D341Med (cell line): Measurements from ENCODE around the gene SLC7A4.
"Not testable (repeated sequence)": the region's sequence is repeated elsewhere in the genome, so short reads cannot be mapped to it uniquely, and the experiment has no call there.

Experiments used
- DNase-seq: peaks from one replicate; pipeline ENCODE4 v3.0.0; 2012; ENCODE audit warnings: low spot score

Gene SLC7A4

GRCh38 chr22:21020802-21021429, 11.4 kb downstream of the SLC7A4 start:
- DNase-seq, result peak; percentile 76

- no peak for DNase-seq
These were observed 14.0 kb downstream of the SLC7A4 start for GRCh38 chr22:21018314-21018713.

- DNase-seq, result no peak
These were observed 15.5 kb downstream of the SLC7A4 start for GRCh38 chr22:21016644-21017420.

GRCh38 chr22:21015466-21016006, 16.8 kb downstream of the SLC7A4 start:
- no peak for DNase-seq

- no peak for DNase-seq
These were observed 17.5 kb downstream of the SLC7A4 start, which contains the start of gene P2RX6 for GRCh38 chr22:21014726-21015465. TSS of gene P2RX6 (plus strand) at chr22:21015165. CDS start at chr22:21015175, 10 bp downstream.

- peak; percentile 98 for DNase-seq
These were observed 18.1 kb downstream of the SLC7A4 start for GRCh38 chr22:21014202-21014725.

- no peak for DNase-seq
These were observed 18.6 kb downstream of the SLC7A4 start for GRCh38 chr22:21013657-21014201.

- peak; percentile 58 for DNase-seq
These were observed 19.6 kb downstream of the SLC7A4 start for GRCh38 chr22:21012446-21013407.

- no peak for DNase-seq
These were observed 21.8 kb downstream of the SLC7A4 start for GRCh38 chr22:21010426-21011113.

- DNase-seq, result no peak
These were observed 22.5 kb downstream of the SLC7A4 start for GRCh38 chr22:21009638-21010425.

- DNase-seq, result not testable (repeated sequence)
These were observed 23.2 kb downstream of the SLC7A4 start for GRCh38 chr22:21009208-21009607.

- no peak for DNase-seq
These were observed 28.6 kb downstream of the SLC7A4 start for GRCh38 chr22:21003782-21004181.

GRCh38 chr22:21001601-21002325, 30.6 kb downstream of the SLC7A4 start, which contains the start of gene THAP7:
TSS of gene THAP7 (minus strand) at chr22:21002118. CDS start at chr22:21001911, 207 bp downstream.
- peak; percentile 96 for DNase-seq

GRCh38 chr22:21000987-21001600, 31.3 kb downstream of the SLC7A4 start:
- no peak for DNase-seq

GRCh38 chr22:21000207-21000986, 32.0 kb downstream of the SLC7A4 start:
- DNase-seq, result no peak

- DNase-seq, result no peak
These were observed 32.8 kb downstream of the SLC7A4 start for GRCh38 chr22:20999350-21000206.
